GM21526 (cell line): ENCODE data around the gene WDFY2.
"Not testable (repeated sequence)": the region's sequence is repeated elsewhere in the genome, so short reads cannot be mapped to it uniquely, and the experiment has no call there.

ENCODE experiments used
- ATAC-seq: cut with Tn5 transposase; IDR thresholded peaks from one replicate; pipeline ENCODE4 v1.9.1; 2021; ENCODE audit warnings: moderate library complexity; ENCODE audit not compliant: unreplicated experiment, low FRiP score

Gene WDFY2

DNA sequence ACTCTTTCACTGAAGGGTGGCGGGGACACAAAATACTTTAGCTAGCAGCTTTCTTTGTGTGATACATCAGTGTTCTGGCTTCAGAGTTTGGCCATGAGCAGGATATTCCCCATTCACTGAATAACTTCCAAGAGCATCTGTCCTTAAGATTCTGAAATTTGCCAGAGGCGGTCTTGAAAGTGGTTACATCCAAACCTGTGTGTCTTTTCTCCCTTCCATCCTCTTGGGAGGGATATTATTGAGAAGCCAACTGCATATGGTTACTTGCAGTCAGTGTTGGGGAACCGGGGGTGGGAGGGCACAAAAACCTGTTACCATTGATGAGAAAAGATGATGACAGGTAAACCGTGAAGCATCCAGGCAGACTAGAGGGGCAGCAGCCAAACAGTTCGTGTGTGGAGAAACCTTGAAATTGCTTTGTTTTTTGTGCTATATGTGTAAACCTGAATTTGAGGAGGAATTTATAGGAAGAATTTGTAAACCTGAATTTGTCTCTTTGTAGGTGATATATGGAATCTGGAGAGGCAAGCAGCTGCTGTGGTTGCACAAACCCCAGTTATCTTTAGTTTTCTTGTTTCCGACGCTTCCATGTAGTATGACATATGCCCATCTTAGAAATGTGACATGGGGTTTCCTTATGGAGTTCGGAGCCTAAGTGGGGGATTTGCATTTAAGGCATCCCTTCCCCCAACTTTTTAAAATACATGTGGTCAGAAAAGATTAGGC lies 104.8 kb downstream of the WDFY2 start:
- ATAC-seq: no peak

DNA sequence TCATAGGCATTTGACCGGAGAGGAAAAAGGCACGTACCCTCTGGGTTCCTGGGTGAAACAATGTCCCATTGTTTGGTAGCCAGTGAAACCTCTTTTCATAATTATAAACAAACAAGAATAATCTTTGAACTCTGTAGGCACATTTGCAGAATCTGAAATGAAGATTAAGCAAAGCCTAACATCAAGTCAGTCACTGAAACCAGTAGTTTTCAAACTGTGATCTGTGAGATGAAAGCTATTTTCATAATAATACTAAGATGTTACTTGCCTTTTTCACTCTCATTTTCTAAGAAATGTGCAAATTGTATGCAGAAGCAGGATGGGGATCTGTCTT lies 105.4 kb downstream of the WDFY2 start:
- no peak for ATAC-seq

DNA sequence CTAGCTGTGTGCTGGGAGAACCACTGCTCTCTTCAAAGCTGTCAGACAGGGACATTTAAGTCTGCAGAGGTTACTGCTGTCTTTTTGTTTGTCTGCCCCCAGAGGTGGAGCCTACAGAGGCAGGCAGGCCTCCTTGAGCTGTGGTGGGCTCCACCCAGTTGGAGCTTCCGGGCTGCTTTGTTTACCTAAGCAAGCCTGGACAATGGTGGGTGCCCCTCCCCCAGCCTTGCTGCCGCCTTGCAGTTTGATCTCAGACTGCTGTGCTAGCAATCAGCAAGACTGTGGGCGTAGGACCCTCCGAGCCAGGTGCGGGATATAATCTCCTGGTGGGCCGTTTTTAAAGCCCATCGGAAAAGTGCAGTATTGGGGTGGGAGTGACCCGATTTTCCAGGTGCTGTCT lies 111.4 kb downstream of the WDFY2 start:
- ATAC-seq: not testable (repeated sequence)

DNA sequence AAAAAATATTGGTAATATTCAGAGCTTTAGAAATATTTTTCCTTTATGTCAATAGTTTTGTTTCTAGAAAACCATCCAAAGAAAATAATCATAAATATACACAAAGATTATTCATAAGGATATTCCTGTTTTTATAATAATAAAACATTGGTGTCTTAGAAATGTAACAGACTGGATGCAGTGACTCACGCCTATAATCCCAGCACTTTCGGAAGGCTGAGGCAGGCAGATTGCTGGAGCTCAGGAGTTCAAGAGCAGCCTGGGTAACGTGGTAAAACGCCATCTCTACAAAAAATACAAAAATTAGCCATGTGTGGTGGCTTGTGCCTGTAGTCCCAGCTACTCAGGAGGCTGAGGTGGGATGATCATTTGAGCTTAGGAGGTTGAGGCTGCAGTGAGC lies 112.9 kb downstream of the WDFY2 start:
- no peak for ATAC-seq

DNA sequence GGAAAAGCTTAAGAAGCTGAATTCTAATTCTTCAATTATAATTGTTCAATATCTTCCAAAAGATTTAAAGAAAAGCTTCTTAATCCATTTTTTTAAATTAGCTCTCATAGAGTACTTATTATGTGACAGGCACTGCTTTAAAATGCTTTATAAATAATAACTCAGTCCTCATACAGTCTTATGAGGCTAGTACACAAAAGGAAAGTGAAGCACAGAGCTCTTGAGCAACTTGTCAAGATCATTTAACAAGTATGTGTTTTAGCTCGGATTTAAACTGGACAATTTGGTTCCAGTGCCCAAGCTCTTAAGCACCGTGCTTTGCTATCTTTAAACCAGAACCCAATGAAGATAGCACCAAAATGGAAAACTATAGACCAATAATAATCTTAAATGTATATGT lies 113.6 kb downstream of the WDFY2 start:
- ATAC-seq: no peak

DNA sequence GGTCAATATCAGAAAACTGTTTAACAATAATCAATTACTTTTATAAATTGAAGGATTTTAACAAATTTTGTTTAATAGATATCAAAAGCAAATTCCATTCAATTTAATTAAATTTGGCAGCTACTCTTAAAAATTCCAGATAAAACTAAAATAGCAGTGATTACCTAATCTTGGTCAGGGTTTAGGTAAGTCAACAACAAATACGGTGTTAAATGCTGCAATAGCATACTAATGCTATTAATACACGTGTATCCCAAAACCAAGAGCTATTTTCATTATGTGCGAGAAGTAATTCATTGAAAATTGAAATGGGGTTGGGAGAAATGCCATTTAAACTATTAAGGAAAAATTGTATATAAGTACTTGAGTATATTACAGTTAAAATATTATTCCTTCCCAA lies 114.1 kb downstream of the WDFY2 start:
- no peak for ATAC-seq

DNA sequence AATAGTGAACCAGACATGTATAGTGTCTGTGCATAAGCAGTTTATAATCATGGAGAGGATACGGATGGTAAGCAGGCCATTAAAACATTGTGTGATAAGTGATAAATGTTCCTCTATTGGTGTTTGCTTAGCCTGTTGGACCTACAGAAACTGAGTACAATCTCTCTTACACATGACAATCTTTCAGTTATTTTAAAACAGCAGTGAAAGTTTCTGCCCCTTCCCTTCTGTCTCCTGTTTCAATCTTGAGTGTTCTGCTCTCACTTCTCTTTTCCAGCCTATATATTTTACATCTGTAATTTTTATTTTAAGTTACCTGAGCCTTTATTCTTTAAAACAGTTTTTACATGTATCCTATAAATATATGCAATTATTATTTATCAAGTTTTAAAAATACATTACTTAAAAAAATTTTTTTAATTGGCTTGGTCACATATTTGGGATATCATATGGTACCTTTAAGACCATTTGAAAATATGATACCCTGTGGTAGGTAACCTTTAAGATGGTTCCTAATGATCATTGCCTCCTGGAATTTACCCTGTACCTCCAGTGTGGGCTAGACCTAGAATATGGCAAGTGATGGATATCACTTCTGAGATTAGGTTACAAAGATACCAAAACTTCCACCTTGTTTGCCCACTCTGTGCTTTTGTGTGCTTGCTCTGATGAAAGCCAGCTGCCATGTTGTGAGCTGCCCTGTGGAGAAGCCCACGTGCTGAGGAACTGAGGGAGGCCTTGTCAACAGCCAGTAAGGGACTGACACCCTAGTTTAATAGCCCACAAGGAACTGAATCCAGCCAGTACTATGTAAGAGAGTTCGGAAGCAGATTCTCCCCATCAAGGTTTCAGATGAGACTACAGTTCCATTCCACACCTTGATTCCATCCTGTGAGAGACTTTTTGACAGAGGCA lies 120.4 kb downstream of the WDFY2 start:
- peak; percentile 87 for ATAC-seq

DNA sequence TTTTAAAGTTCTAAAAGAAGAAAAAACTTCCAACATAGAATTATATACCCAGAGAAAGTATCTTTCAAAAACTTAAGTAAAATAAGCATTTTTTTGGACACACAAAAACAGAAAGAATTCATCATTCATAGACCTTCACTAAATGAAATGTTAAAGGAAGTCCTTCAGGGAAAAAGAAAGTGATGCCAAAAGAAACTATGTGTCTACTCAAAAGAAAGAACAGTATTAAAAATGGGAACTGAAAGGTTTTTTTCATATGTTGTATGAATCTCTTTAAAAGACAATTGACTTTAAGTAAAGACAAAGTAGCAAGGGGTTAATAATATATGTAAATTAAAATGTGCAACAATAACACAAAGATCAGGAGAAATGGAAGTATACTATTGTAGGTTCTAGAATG lies 123.2 kb downstream of the WDFY2 start:
- no peak for ATAC-seq

DNA sequence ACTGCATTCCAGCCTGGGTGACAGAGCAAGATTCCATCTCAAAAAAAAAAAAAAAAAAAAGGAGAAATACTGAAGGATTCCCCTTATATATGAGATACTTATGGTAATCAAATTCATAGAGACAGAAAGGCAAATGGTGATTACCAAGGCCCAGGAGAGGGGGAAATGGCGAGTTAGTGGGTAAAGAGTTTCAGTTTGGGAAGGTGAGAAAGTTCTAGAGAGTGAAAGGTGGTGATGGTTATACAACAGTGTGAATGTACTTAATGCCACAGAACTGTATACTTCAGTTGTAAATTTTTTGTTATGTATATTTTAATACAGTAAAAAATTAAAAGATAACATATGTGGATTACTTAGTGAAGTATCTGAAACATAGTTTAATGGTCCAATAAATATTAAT lies 129.5 kb downstream of the WDFY2 start:
- ATAC-seq: no peak

DNA sequence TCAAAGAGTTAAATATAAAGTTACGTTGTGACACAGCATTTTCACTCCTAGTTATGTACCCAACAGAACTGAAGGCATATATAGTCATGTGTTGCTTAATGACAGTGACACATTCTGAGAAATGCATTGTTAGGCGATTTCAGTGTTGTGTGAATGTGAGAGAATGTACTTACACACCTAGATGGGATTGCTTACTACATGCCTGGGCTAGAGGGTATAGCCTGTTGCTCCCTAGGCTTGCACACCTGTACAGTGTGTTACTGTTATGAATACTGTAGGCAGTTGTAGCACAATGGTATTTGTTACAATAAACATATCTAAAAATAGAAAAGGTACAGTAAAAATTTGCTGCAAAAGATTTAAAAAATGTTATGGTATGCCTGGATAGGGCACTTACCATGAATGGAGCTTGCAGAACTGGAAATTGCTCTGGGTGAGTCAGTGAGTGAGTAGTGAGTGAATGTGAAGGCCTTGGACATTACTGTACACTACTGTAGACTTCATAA lies 130.5 kb downstream of the WDFY2 start:
- no peak for ATAC-seq

DNA sequence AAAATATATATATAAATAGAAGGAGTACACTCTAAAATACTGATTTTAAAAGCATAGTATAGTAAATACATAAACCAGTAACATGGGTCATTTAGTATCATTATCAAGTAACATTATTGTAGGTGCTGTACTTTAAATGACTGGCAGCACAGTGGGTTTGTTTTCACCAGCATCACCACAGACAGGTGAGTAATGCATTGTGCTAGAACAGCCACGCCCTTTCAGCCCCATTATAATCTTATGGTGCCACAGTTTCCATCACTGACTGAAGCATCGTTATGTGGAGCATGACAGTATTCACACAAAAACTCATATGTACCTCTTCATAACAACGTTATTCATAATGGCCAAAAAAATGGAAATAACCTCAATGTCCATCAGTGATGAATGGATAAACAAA lies 131.4 kb downstream of the WDFY2 start:
- ATAC-seq: no peak

DNA sequence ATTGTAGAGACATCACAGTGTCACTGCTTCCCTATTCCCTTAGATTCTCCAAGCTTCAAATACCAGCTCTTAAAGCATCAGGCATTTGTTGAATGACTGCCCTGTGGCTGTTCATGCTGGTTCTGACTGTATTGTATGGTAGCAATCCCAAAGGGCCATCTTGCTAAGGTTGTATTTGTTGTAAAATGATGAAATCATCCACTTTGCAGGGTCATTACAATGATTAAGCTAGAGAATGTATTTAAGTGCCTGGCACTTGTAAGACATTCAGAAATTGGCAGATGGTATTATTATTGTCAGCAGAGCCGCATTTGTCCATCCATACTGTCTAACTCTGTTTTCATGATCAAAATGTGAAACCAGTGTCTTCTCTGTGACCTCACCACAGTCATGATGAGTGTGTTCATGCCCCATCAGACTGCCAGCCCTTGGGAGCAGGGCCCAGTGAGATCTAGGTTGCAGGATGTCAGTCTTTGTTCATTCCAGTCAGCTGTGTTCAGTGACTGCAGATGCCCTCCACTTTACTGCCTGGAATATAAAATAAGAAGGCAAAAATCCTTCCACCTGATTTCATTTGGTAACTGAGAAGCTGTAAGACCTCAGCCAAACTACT lies 133.6 kb downstream of the WDFY2 start:
- ATAC-seq: no peak

DNA sequence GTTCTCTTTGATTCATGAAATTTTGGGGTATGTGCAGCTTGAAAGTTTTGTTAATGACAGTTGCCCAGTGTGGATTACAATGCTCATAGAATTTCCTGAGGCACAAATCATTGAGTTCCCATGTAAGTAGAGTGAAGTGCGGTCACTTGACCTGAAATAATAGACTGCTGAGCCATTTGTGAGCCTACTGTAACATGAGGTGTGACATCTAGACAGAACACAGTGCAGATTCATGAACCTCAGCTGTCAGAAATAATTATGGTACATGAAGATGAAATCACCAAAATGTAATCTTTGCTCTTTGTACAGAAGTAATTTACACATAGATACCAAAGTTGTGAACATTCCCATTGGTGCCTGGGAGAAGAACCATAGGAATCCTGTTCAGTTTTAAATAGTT lies 135.1 kb downstream of the WDFY2 start:
- no peak for ATAC-seq

DNA sequence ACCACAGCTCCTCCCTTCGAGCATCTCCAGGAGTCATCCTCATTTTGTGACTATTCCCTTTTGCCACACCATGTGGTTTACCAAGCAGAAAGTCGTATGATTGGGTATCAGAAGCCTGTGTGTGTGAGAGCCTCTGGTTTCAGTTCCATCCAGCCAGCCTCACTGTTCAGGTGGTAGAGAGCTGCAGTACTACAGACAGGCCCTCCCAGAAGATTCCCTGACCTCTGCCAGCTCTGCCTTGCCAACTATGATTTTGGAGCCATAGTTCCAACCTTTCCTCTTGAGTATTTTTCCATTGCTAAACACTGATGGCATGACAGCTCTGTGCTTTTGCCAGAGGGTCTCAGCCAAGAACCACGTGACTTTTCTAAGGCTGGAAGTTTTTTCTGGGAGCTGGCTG lies 137.2 kb downstream of the WDFY2 start:
- ATAC-seq: peak; percentile 83

DNA sequence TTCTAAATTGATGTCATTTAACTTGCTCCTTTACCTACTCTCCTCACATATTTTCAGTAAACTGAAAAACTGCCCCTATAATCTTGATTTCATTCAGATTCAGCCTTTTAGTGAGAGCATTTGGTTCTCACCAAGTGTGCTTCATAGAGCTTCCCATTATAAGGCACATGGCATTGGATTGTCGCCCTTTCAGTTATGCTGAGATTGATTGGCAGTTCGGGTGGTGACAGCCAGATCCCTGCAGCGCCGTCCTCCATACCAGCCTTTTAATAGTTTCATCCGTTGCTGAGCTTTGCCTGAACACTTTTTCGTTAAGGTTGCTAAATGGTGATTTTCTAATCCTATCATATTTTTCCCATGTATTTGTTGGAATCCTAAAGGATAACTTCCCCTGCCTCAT lies 139.3 kb downstream of the WDFY2 start:
- ATAC-seq: no peak

DNA sequence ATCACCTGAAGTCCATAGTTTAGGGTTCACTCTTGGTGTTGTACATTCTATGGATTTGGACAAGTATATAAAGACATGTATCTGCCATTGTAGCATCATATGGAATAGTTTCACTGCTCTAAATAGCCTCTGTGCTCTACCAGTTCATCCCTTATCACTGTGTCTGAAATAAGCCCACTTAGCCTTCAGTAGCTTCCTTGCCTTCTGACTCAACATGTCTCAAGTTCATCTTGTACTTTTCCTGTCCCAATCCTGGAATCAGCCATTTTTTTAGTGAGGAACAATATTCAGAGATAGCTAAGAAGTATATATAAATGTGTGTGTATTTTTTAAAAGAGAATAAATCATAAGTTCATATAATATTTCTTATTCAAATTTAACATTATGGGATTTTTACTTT lies 140.5 kb downstream of the WDFY2 start:
- no peak for ATAC-seq

DNA sequence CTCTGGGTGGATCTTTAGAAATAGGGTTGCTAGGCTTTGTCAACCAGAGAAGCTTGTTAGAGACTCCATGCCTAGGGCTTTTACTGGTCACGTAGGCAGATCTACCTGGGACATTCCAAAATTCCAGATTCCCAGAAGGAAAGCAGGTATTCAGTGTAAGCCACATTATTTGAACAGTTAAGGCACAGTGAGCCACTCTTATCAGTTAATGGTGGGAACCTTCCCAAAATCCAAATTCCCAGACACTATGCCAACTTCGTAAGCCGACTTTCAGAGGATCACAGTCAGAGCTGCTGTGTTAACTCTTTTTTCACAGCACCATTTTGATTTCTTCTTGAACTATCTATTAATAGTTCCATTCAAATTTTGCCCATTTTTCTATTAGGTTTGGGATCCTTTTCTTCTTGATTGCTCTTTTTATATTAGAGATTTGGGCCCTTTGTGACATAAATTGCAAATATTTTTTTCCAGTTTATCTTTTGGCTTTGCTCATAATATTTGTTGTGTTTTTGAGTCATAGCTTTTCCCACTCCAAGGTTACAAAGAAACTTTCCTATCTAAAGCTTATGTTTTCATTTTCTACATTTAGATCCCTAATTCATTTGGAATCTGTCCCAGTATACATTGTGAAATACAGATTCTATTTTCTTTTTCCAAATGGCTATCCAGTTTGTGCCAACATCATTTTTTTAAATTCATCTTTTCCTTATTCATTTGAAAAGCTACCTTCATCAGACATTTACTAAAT lies 142.4 kb downstream of the WDFY2 start:
- ATAC-seq: no peak

DNA sequence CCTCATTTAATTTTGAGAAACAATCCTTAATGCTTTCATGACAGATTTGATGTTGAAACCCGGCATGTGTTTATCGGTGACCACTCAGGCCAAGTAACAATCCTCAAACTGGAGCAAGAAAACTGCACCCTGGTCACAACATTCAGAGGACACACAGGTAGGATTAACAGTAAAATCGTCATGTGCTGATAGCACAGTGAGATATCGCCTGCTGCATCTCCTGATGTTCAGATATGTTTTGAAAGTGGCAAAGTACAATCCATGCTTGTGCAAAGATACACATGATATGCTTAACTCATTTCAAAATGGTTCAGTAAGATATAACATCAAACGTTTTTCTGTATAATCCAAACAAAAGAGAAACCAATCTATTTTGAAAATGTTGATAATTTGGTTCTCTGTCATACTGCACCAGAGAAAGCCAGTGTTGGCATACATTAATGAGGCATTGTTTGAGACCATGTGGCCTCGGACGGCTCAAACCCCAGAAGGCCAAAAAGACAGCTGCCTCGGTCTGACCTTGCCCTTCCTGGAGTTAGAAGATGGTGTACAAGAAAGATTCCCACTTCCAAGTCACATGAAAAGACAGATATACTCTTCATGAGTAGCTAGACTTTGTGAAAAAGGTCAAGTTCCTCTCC lies 143.5 kb downstream of the WDFY2 start:
- ATAC-seq: no peak

DNA sequence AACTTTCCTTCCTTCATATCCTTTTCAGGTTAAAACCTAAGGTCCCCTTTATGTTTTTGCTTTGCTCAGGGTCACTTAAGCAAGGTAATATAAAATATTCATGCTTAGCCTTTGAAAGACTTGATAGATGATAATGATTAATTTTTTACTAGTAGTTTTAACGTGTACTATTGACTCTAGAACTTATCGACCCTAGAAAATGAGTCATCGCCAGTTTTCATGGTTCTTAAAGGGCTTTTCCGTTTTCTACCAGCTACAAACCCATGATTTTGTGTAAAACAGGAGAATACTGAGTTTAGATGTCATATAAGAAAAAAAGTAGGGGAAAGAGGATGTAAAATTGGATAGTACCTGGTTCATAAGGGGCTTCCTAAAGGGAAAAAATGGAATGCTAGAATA lies 144.0 kb downstream of the WDFY2 start:
- no peak for ATAC-seq

DNA sequence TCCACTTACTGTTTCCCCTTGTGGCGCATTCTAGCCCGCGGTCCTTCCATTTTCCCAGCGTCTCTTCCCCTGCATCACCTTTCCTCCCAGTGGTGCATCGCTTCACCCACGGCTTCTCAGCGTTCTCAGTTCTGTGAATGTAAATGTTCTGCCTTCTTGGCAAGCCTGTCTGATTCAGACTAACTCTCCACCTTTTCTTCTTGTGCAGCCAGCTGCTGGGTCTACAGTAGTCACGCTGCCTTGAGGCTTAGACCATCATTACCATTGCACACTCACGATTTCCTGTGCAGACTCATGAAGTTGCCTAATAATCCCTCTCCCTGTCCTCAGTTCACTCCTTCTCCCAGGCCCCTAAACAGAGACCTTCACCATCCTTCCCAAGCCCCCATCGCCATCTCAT lies 144.7 kb downstream of the WDFY2 start:
- no peak for ATAC-seq
